ENCODE data around the gene IGSF3. TPM values are rescaled to one million over a fixed set of nuclear protein-coding genes. Genes with fewer than 3 reads are reported as not detected.

Gene IGSF3
- total RNA-seq, 2 donors from 2014 or later, result 23.2 to 30.4 TPM

DNA sequence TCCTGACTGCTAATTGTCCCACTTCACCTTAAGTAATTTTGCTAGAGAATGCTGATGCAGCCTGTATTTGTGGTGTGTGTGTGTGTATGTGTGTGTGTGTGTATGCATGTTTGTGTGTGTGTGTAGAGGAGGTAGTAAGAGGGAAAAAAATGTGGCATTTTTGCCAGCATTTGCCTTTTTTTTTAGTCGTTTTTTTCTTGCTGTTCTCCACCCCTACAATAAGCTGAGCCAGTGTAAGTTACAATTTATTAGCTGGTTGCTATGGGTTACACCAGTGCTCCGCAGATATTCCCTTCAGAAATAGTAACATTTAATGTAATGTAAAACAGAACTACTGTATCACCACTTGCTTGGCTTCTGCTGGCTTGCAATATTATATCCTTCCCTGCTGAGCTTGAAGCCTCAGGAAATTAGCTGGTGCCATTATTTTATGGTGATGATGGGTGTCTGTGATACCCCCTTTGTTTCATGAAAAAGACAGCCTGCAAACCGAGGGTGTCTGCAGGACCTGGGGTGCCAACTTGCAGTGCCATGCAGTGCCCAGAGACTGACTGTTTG, 23.4 kb upstream of the IGSF3 start:
- no peaks in the 10 kb centered on the region for H3K4me1 ChIP-seq (replicated peaks)
- no peak overlapping the region for H3K27ac ChIP-seq
- H3K4me3 ChIP-seq, result no peak overlapping the region
- no peaks in the 10 kb centered on the region for H3K36me3 ChIP-seq
- no peaks in the 10 kb centered on the region for H3K27me3 ChIP-seq (replicated peaks; ENCODE audit: insufficient read depth)
- intact Hi-C loops (cut with DNase I), result no loop called here
- DNase-seq (ENCODE audit: low spot score), result no peak
- WGBS, result 17% methylated on average over 3 of the region's 3 CpGs
- TF ChIP-seq POLR2A (IDR thresholded peaks at IDR 0.05) (no peak), POLR2AphosphoS5 (IDR thresholded peaks at IDR 0.05) (no peak), CTCF (IDR thresholded peaks at IDR 0.05) (no peak)
- no peaks in the 10 kb centered on the region for H3K9me3 ChIP-seq

DNA sequence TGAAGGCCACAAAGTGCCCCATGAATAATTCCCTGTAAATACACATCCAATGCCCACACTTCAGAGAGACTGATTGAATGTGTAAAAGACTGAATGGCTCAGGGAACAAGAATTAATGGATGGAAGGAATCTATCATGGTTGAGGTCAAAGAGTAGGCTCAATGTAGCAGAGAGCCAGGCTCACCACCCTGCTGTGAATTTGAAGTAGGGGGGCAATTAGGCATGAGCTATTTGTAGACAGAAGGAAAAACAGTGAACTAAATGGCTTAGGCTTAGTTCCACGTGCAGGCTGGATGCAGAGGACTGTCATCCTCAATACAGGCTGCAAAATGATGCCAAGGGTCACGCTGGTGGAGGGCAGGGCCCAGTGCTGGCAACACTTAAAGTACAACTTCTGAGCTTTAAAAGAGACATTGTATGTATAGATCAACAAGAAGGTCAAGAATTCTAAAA, 22.9 kb upstream of the IGSF3 start:
- intact Hi-C loops (cut with DNase I), result no loop called here
- Histone ChIP-seq H3K4me3 (no peak overlapping the region), H3K4me1 (replicated peaks) (no peaks in the 10 kb centered on the region), H3K27me3 (replicated peaks; ENCODE audit: insufficient read depth) (no peaks in the 10 kb centered on the region), H3K27ac (no peak overlapping the region), H3K36me3 (no peaks in the 10 kb centered on the region), H3K9me3 (no peaks in the 10 kb centered on the region)
- no peak for DNase-seq (ENCODE audit: low spot score)
- TF ChIP-seq CTCF (IDR thresholded peaks at IDR 0.05) (no peak), POLR2A (IDR thresholded peaks at IDR 0.05) (no peak), POLR2AphosphoS5 (IDR thresholded peaks at IDR 0.05) (no peak)
- 68% methylated on average over 2 of the region's 2 CpGs for WGBS

- Histone ChIP-seq H3K4me3 (no peak overlapping the region), H3K9me3 (no peaks in the 10 kb centered on the region), H3K27ac (no peak overlapping the region), H3K4me1 (replicated peaks) (no peaks in the 10 kb centered on the region), H3K36me3 (no peaks in the 10 kb centered on the region), H3K27me3 (replicated peaks; ENCODE audit: insufficient read depth) (no peaks in the 10 kb centered on the region)
- TF ChIP-seq POLR2A (IDR thresholded peaks at IDR 0.05) (no peak), CTCF (IDR thresholded peaks at IDR 0.05) (no peak), POLR2AphosphoS5 (IDR thresholded peaks at IDR 0.05) (no peak)
- intact Hi-C loops (cut with DNase I), result no loop called here
- WGBS, result 80% methylated on average over 4 of the region's 4 CpGs
- no peak for DNase-seq (ENCODE audit: low spot score)
Measured at GRCh38 chr1:116686723-116687352, 19.3 kb upstream of the IGSF3 start.

DNA sequence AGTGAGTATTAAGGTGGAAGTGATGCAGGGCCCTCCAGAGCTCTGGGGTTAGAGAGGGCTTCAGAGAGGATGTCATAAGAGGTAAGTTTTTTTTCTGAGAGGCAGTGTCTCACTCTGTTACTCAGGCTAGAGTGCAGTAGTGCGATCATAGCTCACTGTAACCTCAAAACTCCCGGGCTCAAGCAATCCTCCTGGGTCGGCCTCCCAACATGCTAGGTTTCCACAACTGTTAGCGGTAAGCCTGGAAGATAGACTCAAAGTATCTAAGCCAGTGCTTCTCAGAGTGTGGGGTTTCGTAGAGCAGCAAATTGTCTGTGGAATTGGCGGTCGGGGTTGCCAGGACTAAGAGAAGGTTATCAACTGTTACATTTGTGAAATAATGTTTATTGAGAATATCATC, 18.6 kb upstream of the IGSF3 start:
- H3K27me3 ChIP-seq (replicated peaks; ENCODE audit: insufficient read depth), result no peaks in the 10 kb centered on the region
- no peaks in the 10 kb centered on the region for H3K9me3 ChIP-seq
- intact Hi-C loops (cut with DNase I), result no loop called here
- no peaks in the 10 kb centered on the region for H3K4me1 ChIP-seq (replicated peaks)
- no peak for TF ChIP-seq POLR2AphosphoS5 (IDR thresholded peaks at IDR 0.05)
- TF ChIP-seq POLR2A (IDR thresholded peaks at IDR 0.05), result no peak
- TF ChIP-seq CTCF (IDR thresholded peaks at IDR 0.05), result no peak
- no peaks in the 10 kb centered on the region for H3K36me3 ChIP-seq
- no peak overlapping the region for H3K27ac ChIP-seq
- H3K4me3 ChIP-seq, result no peak overlapping the region
- 95% methylated on average over 7 of the region's 7 CpGs for WGBS
- no peak for DNase-seq (ENCODE audit: low spot score)

GRCh38 chr1:116684575-116684974, 17.0 kb upstream of the IGSF3 start:
- H3K27me3 ChIP-seq (replicated peaks; ENCODE audit: insufficient read depth), result no peaks in the 10 kb centered on the region
- no peak for TF ChIP-seq POLR2A (IDR thresholded peaks at IDR 0.05)
- no peak for TF ChIP-seq CTCF (IDR thresholded peaks at IDR 0.05)
- no peak for TF ChIP-seq POLR2AphosphoS5 (IDR thresholded peaks at IDR 0.05)

More at GRCh38 chr1:116684575-116684974, 17.0 kb upstream of the IGSF3 start:
- no peak overlapping the region for H3K27ac ChIP-seq
- no peaks in the 10 kb centered on the region for H3K4me1 ChIP-seq (replicated peaks)
- 83% methylated on average over 2 of the region's 2 CpGs for WGBS
- intact Hi-C loops (cut with DNase I), result no loop called here
- no peak for DNase-seq (ENCODE audit: low spot score)
- H3K36me3 ChIP-seq, result no peaks in the 10 kb centered on the region
- no peaks in the 10 kb centered on the region for H3K9me3 ChIP-seq
- no peak overlapping the region for H3K4me3 ChIP-seq
